Left renal cortex interstitium (tissue), 4 donors: ENCODE results near the gene KTN1. TPM values are rescaled to one million over a fixed set of nuclear protein-coding genes. Genes with fewer than 3 reads are reported as not detected.

Experiments used
- DNase-seq, 4 donors: peaks; one replicate each; pipeline ENCODE4 v3.0.0-alpha.2; 2013; ENCODE audit warnings: low read depth in 4 of 4, low spot score in 2 of 4, missing footprints in 1 of 4
- polyA plus RNA-seq, 4 donors: library from polyadenylated mRNA; unstranded; fragments of 120-200 nt; gene quantifications; one replicate each; pipeline ENCODE4 v1.2.1, GENCODE V29; 2013; ENCODE audit not compliant: insufficient read length in 4 of 4

Gene KTN1
- polyA plus RNA-seq, 4 donors: 176 to 234 (median 206) TPM

DNA sequence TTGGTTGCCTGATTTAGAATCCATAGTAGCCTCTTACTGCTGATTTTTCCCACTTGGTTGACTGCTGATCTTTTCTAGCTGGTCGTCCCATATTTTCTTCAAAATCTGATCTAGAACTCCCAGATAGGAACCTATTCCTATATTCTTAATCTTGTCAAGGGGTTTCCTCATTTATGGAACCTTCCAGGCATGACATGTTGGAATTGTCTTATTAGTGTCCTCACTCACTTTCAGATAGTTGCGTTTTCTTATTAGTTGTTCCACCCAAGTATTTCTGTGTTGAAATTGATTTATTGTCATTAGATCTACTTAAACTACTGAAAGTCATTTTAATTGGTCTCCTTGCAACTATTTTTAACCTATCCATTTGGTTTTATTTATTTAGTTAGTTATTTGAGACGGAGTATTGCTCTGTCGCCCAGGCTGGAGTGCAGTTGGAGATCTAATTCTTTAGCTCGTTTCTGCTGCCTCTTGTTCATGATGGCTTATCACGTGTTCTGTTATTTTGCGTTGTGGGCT lies 25.0 kb downstream of the KTN1 start:
- no peak for DNase-seq

DNA sequence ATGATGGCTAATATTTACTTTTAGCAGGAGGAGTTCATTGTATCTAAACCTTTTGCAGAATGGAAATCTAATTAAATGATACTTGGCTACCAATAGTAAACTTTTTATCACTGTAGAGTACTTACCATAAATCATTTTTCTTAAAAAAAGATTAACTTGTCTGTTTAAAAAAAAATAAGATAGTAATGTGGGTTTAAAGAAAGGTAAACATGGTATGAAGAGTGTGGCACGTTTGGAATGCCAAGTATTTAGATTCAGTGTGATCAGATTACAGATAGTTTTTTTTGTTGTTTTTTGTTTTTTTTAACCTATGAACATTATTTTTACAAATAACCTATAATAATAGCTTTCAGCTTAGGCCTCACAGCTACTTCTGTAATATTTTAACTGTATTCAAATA lies 25.8 kb downstream of the KTN1 start:
- DNase-seq: peak in 1 of 4 donors; percentile 16

- no peak for DNase-seq
Observed at GRCh38 chr14:55607386-55607785, 27.4 kb downstream of the KTN1 start.

DNA sequence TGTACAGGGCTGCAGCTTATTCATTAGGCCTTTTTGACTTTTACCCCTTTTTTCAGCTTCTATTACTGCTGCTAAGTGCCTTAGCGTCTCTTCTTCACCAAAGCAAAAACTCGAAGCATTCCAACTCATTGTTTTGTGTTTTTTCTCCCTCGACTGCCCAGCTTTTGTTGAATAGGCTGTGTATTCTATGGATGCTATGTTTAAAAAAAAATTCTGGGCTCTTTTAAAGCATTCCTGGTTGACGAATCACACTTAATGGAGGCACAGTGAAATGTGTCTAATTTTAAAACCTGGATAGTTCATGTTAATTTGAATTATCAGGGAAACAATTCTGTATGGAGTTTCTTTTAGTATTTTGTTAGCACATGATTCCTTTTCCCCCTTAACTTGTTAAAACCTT lies 29.7 kb downstream of the KTN1 start:
- no peak for DNase-seq

DNA sequence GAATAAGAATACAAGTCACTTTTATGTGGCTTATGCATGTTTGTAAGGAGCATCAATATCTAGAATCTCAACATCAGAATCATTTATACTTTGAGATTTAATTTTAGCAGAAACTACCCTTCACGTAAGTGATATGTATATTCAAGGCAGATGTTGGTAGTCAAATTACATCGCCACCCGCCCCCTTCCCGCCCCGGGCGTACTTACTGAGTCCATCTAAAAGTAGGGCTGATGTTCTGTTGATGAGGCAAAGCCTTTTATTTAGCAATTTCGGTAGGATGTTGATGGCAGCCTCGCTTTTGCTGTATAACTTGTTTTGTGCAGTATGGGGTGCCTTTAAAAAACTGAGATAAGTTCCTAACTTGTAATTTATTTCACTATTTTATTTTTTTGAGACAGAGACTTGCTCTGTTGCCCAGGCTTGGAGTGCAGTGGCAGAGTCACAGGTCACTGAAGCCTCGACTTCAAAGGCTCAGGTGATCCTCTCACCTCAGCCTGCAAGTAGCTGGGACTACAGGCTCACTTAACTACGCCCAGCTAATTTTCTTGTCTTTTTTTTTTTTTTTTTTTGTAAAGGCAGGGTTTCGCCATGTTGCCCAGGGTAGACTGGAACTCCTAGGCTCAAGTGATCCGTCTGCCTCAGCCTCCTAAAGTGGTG lies 30.8 kb downstream of the KTN1 start:
- no peak for DNase-seq

GRCh38 chr14:55611859-55612258 lies 31.9 kb downstream of the KTN1 start:
- DNase-seq: no peak

DNA sequence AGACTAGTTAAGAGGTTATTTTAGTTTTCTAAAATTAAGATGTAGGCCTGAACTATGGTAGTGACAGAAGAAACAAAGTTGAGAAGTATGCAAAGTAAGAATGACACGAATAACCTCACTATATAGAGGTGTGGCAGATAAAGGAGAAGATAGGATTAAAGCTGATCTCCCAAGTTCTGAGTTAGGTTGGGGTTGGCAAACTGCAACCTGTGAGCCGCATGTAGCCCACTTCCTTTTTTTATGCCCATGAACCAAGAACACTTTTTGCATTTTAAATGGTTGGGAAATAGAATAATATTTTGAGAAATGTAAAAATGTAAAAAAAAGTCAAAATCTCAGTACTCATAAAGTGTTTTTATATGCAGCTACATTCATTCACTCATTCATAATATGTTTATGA lies 34.3 kb downstream of the KTN1 start:
- no peak for DNase-seq

- no peak for DNase-seq
Observed at GRCh38 chr14:55620277-55620676, 40.3 kb downstream of the KTN1 start.

GRCh38 chr14:55620981-55621380 lies 41.0 kb downstream of the KTN1 start:
- no peak for DNase-seq

DNA sequence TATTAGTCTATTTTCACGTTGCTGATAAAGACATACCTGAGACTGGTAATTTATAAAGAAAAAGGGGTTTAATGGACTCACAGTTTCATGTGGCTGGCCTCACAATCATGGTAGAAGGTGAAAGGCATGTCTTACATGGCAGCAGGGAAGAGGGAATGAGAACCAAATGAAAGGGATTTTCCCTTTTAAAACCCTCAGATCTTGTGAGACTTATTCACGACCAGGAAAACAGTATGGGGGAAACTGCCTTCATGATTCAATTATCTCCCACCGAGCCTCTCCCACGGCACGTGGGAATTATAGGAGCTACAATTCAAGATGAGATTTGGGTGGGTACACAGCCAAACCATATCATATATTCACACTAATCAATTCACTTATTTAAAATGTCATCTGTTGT lies 41.4 kb downstream of the KTN1 start:
- no peak for DNase-seq

DNA sequence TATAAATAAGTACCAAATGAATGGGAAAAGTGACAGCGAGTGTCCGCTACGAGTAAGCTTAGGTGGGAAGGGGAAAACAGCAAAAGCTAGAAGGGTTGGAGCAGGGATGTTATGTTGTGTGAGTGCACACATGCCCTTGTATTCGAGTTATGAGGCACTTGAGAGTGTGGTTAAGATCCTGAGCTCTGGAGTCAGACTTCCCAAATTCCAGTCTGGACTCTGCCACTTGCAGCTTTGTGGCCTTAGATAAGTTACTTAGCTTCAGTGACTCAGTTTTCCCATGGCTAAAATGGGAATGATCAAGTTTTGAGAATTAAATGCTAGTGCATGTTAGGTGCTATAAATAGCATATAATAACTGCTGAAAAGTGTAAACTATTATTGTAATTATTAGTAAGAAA lies 44.9 kb downstream of the KTN1 start:
- DNase-seq: no peak

DNA sequence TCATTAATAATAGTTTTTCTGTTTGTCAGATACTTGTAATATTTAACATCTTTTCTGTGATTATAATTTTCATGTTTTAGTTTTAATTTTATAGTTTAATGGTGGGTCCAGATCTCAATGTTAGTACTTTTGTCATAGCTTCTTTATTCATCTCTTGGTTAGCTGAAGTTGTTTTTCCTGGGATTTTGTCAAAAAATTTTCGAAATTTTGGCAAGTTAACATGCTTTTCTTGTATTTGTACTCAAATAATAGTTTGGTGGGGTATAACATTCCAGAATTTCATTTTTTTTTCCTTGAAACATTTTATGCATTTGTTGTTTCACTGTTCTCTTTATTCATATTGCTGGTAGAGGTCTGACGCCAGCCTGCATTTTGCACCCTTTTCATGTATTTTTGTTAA lies 45.5 kb downstream of the KTN1 start:
- DNase-seq: no peak

DNA sequence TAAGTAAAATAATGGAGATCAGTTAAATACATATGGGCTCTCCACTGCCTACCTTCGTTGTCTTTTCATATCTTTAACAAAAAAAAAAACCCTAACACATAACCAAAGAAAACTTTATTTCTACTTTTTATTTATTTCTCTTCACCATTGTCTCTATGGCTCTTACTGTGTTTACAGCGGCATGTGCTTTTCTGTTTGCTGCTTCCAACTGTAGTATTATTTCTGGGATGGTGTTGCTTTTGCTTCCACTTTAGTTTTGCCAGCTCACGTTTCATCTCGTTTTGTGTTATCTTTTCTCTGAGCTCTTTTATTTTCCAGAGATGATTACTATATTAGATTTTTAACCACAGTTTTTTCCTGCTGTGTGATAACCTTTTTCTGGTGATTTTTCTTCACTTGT lies 46.1 kb downstream of the KTN1 start:
- DNase-seq: no peak

- no peak for DNase-seq
Observed at GRCh38 chr14:55628426-55628825, 48.4 kb downstream of the KTN1 start.

GRCh38 chr14:55638665-55639064 lies 58.7 kb downstream of the KTN1 start:
- DNase-seq: no peak

- DNase-seq: no peak
Observed at GRCh38 chr14:55641290-55641689, 61.3 kb downstream of the KTN1 start.

- DNase-seq: no peak
Observed at GRCh38 chr14:55641954-55642353, 61.9 kb downstream of the KTN1 start.

GRCh38 chr14:55645145-55645544 lies 65.1 kb downstream of the KTN1 start:
- DNase-seq: no peak

- no peak for DNase-seq
Observed at GRCh38 chr14:55645845-55646832, 66.1 kb downstream of the KTN1 start.

DNA sequence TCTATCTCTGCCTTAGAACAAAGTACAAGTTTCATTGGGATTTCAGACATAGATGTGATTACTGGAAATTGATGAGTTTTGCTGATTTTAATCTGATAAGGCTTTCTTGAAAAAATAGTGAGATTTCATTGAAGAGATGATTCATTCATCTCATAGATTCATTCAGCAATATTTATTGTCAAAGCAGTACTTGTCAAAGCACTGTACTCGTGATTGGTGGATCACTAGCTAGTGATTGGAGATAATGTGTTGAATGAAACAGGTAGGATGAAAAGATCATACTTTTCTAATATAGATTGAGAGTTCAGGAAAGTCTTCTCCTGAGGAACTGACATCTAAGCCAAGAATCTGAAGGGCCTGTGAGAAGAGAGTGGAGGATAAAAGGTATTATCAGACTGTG lies 71.0 kb downstream of the KTN1 start:
- no peak for DNase-seq

- DNase-seq: no peak
Observed at GRCh38 chr14:55654243-55654642, 74.2 kb downstream of the KTN1 start.

- no peak for DNase-seq
Observed at GRCh38 chr14:55661029-55661428, 81.0 kb downstream of the KTN1 start.
